Right lobe of liver (tissue), 4 donors: ENCODE results near the gene MGAT4A.

Experiments used
- CTCF ChIP-seq, 4 donors: fragments of 200-600 bp in 3 of 4; fragments of 450-650 bp in 1 of 4; IDR thresholded peaks; one replicate each; pipeline versions ENCODE4 v1.5.1 to v1.8.0; 2016 to 2022; ENCODE audit warnings: antibody characterized with exemption in 4 of 4, mild to moderate bottlenecking in 2 of 4
- POLR2A ChIP-seq: fragments of 450-650 bp; IDR thresholded peaks from one replicate; pipeline ENCODE4 v1.6.1; 2017; ENCODE audit warnings: antibody characterized with exemption, mild to moderate bottlenecking
- donor health status: DM: no; HTN: no; CAD: no.
- donor health status: DM: no; HTN: no; CAD: no.
- donor health status: DM: no; HTN: yes; CAD: no.

- no peak for TF ChIP-seq CTCF (IDR thresholded peaks at IDR 0.05)
- TF ChIP-seq POLR2A: no peak
Observed at GRCh38 chr2:98607104-98607503, 123.8 kb downstream of the MGAT4A start.
